Stimulated activated CD4-positive, alpha-beta T cell treated with anti-CD3 and anti-CD28 coated beads, Interleukin-1b, Interleukin-23, amount 100 ng/mL, for 24 hours (primary cell): ENCODE results near the gene PDXP.
A peak's percentile ranks its signal among the peaks of the same experiment; 100 is the strongest.
"Not testable (repeated sequence)": the region's sequence is repeated elsewhere in the genome, so short reads cannot be mapped to it uniquely, and the experiment has no call there.

Source experiments
- DNase-seq, 4 experiments: peaks; one replicate each; pipeline ENCODE4 v3.0.0-alpha.2; 2020; ENCODE audit warnings: low read depth in 4 of 4, low spot score in 1 of 4

Gene PDXP, protein sequence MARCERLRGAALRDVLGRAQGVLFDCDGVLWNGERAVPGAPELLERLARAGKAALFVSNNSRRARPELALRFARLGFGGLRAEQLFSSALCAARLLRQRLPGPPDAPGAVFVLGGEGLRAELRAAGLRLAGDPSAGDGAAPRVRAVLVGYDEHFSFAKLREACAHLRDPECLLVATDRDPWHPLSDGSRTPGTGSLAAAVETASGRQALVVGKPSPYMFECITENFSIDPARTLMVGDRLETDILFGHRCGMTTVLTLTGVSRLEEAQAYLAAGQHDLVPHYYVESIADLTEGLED

DNA sequence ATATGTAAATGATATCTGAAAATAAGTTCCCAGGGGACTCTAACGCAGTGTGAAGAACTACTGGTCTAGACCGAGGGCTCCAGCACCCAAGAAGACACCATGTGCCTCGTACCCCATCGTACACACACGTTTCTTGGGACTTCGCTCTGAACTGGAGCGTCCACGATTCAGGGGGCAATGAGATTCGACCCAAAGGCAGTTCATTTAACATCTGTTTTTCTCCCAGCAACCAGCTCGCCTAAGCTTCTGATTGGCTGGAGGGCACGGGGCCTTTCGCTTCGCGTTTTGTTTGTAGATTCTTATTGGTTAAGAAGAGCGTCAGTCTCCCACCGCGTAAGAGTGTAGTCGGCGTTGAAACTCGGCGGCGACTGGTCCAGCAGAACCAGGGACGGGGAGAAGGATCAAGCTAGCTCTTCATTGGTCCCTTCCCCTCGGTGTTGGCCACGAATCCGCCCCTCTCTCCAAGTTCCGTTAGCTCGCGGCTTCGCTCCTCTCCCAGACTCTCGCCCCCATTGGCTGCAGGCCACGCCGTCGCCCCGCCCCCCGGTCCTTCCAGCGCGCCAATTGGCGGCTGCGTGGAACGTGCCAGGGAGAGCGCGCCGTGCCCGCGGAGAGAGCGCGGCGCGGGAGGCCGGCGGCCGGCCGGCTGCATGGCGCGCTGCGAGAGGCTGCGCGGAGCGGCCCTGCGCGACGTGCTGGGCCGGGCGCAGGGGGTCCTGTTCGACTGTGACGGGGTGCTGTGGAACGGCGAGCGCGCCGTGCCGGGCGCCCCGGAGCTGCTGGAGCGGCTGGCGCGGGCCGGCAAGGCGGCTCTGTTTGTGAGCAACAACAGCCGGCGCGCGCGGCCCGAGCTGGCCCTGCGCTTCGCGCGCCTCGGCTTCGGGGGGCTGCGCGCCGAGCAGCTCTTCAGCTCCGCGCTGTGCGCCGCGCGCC lies at the start of gene PDXP:
TSS of gene PDXP (plus strand) at position 591 of the 933 bp plus-strand sequence. CDS start at position 651, 60 bp downstream.
- peak; percentile 95 to 98 (median 95) for DNase-seq

DNA sequence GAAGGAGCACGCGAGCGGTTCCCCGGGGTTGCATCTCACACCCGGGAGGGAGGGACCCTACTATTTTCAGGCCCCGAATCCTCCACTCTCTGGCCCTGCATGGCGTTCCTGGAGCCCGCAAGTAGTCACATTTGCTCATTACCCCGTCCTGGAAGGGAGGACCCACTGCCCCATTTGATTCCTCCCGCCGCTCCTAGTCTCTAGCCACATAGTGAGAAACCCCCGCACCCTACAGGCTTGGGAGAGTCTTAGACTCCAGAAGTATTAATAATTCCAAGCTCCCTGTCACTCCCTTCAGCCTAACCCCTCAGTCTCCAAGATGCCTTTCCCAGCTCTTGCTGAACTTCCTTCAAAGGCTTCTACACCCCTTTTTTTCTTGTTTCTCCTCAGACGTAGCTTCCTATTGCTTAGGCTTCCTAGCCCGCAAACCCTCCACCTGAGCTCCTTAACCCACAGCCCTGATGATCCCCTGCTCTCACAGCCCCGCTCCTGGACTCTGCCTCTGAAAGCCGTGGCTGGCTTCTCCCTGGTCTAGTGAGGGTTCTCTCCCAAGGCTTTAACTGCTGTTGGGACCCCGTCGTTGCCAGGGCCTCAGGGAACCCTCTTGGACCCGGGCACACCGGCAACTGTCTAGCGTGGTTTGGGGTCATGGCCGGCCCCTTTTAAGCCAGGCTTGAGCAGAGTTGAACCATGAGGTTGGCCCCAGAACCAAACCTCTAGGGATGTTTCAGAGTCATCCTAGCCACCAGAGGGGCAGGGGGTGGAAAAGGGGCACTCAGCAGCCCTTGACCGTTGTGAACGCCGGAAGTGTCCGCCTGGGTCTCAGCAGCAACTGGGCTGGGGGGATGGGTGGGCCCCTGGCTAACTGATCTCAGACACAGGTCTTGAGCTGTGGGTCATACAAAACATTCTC lies 49.0 kb upstream of the PDXP start:
- DNase-seq = no peak

DNA sequence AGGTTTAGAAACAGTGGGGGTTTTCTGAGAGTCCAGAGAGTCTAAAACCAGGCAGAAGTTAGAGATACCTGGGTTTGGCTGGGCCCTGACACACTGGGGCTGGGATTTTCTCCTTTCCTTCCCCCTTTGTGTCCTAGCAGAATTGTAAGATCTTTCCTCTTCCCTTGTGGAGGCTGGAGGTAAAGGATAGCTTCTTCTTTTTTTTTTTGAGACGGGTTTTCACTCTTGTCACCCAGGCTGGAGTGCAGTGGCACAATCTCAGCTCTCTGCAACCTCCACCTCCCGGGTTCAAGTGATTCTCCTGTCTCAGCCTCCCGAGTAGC lies 48.4 kb upstream of the PDXP start:
- not testable (repeated sequence) for DNase-seq

DNA sequence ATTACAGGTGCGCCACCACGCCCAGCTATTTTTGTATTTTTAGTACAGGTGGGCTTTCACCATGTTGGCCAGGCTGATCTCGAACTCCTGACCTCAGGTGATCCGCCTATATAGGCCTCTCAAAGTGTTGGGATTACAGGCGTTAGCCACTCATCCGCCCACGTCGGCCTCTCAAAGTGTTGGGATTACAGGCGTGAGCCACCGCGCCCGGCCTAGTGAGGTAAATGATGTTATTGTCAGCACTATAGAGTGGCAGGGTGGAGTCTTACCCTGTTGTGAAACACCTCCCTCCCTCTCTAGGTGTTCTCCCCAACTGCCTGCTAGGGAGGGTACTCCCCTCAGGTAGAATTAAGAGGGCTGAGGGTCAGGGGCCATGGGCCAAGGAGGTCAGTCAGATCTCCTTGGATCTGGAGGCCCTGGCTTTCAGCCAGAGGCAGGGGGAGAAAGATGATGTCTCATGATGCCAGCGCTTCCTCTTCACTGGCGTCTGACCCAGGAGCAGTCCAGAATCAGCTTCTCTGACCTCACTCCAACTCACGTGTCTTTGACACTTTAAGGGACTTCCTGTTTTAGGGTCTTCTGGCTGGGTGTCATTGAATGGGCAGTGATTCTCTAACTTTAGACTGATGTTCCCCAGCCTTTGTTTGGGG lies 47.9 kb upstream of the PDXP start:
- no peak for DNase-seq

DNA sequence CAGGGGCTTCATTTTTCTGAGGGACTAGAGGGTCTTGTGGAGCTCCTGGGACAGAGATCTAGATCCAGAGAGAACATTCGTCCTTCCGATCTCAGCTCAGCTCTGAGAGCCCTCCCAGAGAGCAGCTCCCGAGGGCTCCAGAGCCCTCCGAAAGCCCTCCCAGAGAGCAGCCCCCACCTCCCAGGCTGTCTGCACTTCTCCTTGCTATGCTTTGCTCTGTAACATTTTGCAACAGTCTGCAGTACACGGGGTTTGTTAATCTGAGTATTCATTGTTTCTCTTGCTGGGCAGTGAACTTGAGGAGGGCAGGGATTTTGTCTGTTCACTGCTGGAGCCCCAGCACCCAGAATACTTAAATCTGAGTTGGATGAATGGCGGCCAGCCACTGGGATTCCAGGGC lies 47.3 kb upstream of the PDXP start:
- no peak for DNase-seq

DNA sequence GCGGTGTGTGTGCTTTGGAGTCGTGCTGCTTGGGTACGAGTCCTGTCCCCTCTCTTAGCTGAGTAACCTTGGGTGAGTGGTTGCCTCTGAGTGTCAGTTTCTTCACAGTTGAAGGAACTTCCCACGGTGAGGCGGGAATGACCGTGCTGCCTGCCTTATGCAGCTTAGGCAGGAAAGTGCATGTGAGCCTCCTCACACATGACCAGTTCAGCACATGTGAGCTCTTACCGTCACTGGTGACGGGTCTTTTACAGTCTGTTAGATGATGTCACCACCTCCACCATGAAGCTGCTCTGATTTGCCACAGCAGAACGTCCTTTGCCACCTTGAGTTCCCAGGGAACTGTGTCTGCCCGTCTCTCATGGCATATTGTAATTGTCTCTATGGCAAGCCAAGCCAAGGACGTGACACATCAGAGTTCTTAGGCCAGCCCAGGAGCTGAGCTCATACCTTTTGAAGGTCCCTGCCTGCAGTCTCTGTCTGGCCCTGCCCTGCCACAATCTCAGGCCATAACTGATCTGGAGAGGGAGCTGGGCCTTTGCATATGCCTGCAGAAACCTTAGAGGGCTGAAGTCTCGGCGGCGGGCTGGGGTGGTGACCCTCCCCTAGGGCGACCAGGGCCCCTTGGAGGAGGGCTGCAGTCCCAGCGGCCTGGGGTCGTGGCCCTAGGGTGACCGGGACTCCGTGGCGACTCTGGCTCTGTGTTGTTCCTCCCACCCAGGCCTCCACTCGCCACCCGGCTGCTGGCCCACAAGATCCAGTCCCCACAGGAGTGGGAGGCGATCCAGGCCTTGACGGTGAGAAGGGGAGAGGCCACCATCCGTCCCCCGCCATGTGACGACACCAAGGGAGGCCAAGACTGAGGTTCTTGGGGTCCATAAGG lies 42.1 kb upstream of the PDXP start:
- DNase-seq = no peak

DNA sequence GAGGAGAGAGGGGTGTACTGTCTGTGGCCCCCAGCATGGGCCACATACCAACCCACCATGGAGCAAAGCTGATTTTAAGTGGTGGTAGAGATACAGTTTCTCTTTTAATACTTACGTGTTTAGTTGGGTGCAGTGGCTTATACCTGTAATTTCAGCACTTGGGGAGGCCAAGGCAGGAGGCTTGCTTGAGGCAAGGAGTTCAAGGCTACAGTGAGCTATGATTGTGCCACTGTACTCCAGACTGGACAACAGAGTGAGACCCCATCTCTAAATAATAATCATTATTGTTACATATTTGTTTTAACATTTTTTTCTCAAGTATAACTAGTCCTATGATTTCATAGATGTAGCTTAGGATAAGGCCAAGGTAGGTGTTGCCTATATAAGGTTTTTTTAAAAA lies 41.1 kb upstream of the PDXP start:
- DNase-seq = no peak

DNA sequence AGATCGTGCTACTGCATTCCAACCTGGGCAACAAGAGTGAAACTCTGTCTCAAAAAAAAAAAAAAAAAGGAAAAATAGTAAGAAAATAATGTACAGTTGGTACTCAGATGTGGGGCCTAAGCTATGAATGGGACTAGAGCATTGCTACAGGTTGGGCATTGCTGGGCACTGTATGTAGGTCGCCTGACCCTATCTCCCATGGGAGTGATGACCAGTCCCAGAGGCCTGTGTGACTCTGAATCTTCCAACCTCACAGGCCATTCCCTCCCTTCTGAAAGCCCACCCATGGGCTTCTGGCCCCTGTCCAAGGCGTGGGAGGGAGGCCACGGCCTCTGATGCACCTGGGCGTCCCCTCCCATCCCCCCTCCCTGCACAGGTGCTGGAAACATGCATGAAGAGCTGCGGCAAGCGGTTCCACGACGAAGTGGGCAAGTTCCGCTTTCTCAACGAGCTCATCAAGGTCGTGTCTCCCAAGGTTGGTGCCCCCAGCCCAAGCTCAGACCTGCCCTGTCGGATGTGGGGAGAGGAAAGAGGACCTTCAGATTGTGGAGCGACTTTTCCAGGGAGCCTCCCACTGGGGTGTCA lies 40.4 kb upstream of the PDXP start:
- DNase-seq = no peak

DNA sequence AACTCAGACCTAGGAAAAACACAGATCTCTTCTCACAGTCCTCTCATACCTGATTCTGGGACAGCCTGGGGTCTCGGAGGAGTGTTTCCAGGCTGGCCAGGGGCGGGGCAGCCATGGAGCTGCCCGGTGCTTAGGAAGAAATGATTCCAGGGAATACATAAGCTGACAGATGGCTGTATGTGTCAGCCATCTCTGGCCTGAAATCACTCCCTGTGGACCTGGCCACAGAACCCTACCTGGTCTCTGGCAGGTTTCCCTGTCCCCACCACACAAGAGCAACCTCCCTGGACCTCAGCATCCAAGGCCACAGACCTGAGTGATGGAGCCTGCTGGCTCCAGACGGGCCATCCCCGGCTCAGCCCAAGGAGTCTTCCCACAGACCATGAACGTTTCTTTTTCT lies 39.8 kb upstream of the PDXP start:
- no peak for DNase-seq

DNA sequence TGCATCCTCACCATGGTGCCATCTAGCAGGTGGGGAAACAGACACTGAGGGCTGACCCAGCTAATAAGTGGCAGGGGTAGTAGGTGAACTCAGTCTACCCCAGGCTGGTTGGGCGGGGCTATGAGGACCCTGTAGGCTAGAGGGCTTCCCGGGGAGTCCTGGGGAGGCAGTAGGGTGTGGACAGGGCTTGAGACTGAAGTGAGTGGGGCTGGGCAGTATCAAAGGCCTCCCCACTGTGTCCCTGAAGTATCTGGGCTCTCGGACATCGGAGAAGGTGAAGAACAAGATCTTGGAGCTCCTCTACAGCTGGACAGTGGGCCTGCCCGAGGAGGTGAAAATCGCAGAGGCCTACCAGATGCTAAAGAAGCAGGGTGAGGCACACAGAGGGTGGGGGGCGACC lies 38.5 kb upstream of the PDXP start:
- no peak for DNase-seq

DNA sequence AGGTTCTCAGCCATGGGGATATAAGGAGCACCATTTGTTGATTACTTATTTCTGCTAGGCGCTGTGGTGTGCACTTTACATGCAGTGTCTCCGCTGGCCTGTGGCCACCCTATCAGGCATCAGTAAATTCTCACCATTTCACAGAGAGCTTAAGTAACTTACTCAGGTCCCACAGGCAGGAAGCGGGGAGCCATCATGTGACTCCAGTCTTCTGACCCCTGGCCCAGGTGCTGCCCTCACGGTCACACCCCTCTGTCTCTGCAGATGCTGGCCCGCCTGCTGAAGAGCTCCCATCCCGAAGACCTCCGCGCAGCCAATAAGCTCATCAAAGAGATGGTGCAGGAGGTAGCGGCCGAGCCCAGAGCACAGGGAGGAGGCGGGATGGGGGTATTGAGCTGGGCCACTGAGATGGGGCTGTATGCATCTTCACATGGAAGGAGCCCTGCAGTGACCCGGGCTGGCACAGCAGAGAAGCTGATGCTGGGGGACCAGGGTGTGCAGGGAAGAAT lies 37.1 kb upstream of the PDXP start:
- no peak for DNase-seq

DNA sequence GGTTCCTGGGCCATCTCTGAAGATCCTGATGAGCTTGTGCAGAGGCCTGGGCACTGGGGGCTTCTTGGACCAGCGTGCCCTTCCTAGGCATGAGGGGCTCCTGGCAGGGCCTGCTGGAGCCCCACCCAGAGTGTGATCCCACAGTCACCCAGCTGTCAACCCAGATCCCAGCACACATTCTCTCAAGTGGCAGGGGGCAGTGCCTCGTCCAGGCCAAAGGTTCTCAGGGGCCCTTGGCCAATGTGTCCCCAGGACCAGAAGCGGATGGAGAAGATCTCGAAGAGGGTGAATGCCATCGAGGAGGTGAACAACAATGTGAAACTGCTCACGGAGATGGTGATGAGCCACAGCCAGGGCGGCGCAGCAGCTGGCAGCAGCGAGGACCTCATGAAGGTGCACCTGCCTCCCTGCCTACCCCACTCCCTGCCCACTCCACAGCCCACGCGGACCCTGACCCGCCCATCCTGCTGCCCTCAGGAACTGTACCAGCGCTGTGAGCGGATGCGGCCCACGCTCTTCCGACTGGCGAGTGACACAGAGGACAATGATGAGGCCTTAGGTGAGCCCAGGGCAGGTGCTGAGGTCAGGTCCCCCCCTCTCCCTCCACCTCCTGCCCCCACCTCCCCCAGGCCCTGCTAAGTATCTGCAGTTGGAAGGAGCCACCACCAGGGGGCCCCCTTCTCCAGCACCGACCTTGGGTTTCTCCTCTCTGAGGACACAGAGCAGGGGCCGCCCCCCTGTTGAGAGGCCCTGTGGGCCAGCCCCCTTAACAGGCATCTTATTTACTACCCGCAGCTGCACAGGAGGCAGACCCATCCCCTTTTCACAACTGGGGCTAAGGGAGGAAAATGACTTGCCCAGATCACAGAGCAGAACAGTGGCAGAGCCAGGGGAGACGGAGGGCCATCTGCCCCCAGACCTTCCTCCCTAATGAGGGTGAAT lies 35.2 kb upstream of the PDXP start:
- DNase-seq = peak in 3 of 4 experiments; percentile 58 to 67 (median 61)

DNA sequence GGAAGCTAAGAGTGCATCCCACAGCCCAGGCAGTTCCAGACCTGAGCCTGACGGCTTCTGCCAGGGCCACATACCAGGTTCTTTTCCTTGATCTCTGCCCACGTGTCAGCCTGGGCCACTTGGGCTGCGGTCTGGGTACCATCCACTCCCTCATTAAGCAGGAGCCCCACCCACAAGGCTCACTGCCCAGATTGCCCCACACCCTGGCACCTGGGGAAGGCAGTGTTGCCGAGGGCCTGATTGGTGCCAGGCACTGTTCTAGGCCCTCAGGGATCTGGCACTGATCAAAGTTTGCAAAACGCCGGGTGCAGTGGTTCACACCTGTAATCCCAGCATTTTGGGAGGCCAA lies 34.5 kb upstream of the PDXP start:
- DNase-seq = no peak

DNA sequence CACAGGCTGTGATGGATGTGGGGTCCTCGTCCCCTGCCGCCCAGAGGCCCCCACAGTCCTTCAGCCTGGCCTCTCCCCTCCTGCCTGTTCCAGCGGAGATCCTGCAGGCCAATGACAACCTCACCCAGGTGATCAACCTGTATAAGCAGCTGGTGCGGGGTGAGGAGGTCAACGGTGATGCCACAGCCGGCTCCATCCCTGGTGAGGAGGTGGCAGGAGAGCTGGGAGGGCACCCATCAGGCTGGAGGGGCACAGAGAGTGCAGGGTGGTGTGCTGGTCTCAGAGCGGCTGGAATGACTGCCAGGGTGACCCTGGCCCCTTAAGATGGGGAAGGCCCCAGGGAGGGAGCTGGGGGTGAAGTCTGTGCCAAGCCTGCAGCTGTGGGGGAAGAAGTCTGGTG lies 33.6 kb upstream of the PDXP start:
- no peak for DNase-seq

DNA sequence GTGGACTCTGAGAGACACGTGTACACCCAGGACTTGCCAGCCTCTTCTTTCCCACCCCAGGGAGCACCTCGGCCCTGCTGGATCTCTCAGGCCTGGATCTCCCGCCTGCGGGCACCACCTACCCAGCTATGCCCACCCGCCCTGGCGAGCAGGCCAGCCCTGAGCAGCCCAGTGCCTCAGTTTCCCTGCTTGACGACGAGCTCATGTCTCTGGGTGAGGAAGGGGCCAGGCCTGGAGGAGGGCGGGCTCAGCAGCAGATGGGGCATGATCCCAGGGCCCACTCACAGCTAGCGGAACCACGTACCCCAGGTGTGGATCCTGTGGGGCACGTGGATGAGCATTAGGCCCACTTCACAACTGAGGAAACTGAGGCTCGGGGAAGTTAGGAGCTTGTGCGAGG lies 32.8 kb upstream of the PDXP start:
- no peak for DNase-seq

DNA sequence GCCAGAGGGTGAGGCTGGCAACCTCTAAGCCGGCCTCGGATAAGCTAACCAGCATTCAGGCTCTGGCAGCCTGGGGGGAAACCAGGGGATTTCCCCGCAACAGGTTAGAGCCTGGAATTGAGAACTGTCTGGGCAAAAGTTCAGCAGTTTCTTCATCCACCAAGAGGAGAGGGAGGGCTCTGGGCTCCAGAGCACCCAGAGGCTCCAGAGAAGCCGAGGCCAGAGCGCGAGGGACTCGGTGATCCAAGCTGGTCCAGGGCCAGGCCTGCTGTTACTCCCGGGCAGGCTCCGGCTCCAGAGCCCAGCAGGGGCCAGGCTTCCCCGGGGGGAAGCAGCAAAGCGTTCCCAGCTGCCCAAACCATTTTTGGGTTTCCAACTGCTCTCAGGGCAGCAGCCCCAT lies 32.4 kb upstream of the PDXP start:
- no peak for DNase-seq

DNA sequence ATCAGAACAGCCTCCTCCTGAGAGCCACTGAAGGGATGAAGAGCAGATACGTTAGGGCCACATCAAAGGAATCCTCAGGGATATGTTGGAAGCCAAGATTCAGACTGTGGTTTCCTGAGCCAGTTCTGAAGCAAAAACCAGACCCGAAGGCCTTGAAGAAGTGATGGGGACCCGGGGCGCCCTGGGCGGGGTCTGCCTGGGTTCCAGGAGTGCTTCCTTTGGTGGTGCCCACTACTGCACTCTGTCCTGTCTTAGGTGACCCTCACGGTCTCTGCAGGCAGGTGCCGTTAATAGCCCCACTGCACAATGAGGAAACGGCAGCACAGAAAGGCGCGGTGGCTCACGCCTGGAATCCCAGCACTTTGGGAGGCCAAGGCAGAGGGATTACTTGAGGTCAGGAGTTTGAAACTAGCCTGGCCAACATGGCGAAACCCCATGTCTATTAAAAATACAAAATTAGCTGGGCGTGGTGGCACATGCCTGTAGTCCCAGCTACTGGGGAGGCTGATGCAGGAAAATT lies 31.9 kb upstream of the PDXP start:
- DNase-seq = no peak

DNA sequence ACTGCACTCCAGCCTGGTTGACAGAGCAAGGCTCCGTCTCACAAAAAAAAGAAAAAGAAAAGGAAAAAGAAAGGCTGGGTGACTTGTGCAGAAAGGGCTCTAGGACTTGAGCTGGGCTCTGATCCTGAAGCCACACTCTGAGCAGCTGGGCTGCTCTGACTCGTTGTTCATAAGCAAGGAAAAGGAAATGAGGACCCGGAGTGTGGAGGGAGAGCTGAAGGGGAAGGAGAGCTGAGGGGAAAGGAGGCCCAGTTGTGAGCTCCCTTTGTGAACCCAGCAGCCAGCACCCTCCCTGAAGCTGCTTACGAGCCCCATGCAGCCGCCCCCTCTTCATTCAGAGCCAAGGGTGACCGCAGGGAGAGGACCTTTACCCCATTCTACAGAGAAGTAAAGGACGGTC lies 31.4 kb upstream of the PDXP start:
- DNase-seq = no peak
